ENCODE data around the gene LITAFD.
"Not testable (repeated sequence)": the region's sequence is repeated elsewhere in the genome, so short reads cannot be mapped to it uniquely, and the experiment has no call there.

Gene LITAFD

DNA sequence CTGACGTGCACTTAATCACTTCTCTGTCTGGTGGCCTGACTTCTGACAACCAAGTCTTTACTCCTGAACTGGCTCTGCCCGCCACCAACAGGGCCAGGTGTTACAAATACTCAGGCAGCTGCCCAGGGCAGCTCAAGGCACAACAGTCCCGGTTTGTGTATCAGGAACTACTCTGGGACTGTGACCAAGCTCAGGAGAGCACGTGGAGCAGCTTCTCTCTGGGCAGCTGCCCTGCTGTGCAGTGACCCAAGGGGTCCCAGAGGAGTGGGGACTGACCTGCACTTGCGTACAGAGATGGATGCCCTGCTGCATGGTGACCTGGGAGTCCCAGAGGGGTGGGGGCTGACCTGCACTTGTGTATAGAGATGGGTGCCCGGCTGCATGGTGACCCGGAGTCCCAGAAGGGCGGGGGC is 21.9 kb downstream of the LITAFD start:
- peak overlapping the region; percentile 37 for H3K27ac Mint-ChIP-seq
- H3K4me3 Mint-ChIP-seq: no peak overlapping the region
- peaks cover 12% of the 10 kb centered on the region for H3K4me1 Mint-ChIP-seq
- no peaks in the 10 kb centered on the region for H3K9me3 Mint-ChIP-seq
- peaks cover 81% of the 10 kb centered on the region for H3K36me3 Mint-ChIP-seq
- CTCF ChIA-PET: interaction anchor here (0.9 to 1.5 kb wide), 2 partner anchors 32 to 105 kb away, joined by 4 read pairs; no protein-coding TSS in a partner anchor
- no peaks in the 10 kb centered on the region for H3K27me3 Mint-ChIP-seq
- no peak for DNase-seq

DNA sequence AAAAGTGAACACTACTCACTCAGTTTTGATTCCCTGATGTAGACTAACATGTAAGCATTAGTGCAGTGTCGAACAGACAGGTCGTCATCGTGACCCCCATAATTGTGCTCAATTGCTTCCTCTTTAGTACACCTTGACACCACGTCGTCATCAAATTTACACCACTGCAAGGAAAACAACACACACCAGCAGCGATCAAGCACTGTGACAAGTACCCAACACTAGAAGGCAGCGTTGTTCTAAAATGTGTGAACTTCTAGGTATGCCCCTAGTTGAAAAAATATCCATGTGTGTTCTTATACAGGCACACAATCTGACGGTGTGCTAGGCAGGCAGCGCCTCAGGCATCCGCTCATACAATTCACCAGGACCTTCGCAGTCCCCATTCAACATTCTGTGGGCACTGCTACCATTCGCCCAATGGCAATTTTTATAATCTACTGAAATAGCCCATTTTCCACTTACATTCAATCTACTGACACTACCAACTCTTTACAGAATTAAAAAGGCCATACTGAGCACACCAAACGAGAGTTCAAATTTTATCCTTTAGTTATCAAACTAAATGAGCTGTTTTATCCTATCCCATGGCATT is 23.1 kb downstream of the LITAFD start:
- no peaks in the 10 kb centered on the region for H3K9me3 Mint-ChIP-seq
- peaks cover 23% of the 10 kb centered on the region for H3K4me1 Mint-ChIP-seq
- H3K4me3 Mint-ChIP-seq: no peak overlapping the region
- no peaks in the 10 kb centered on the region for H3K27me3 Mint-ChIP-seq
- peaks cover 75% of the 10 kb centered on the region for H3K36me3 Mint-ChIP-seq
- CTCF ChIA-PET: interaction anchor here (1.0 to 1.6 kb wide), 2 partner anchors 31 to 103 kb away, joined by 3 to 8 read pairs; no protein-coding TSS in a partner anchor
- no peak overlapping the region for H3K27ac Mint-ChIP-seq
- DNase-seq: peak; percentile 38

DNA sequence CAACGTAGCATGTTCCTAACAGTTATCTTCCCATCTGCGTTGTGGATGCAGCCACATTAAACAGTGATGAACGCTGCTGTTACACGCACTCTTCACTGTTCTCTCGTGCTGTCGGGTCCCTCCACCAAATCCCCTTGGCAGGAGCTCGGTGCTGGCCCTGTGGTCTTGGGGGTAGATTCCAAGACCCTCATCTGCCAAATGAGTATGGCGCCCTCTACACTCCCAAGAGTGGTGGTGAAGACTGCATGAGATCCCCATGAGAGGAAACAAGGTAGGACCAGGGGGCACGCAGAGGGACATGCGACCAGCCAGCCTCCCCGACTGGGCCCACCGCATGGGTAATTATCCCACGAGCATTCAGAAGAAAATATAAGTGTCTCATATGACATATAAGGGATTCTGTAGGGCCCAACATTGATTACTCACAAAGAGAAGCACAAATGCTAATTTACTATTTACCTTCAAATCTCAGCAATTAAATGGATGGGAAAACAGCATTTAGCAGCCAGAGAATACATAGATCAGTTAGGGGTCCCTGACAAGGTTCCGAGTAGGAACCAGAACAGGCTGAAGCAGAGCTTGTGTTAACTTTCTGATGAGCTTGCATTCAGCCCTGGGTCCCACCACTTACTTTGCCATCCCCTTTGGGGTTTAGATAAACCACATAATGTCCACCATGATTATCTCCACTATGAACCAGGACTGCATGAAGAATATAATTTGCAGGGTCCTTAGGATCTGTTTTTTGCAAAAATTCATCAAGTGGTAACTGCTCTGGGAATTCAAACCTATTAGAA is 23.8 kb downstream of the LITAFD start:
- peaks cover 30% of the 10 kb centered on the region for H3K4me1 Mint-ChIP-seq
- H3K4me3 Mint-ChIP-seq: no peak overlapping the region
- CTCF ChIA-PET: interaction anchor here (1.0 to 1.6 kb wide), 2 partner anchors 31 to 103 kb away, joined by 3 to 8 read pairs; no protein-coding TSS in a partner anchor
- H3K27me3 Mint-ChIP-seq: no peaks in the 10 kb centered on the region
- no peak for DNase-seq
- peaks cover 75% of the 10 kb centered on the region for H3K36me3 Mint-ChIP-seq
- no peaks in the 10 kb centered on the region for H3K9me3 Mint-ChIP-seq
- H3K27ac Mint-ChIP-seq: no peak overlapping the region

DNA sequence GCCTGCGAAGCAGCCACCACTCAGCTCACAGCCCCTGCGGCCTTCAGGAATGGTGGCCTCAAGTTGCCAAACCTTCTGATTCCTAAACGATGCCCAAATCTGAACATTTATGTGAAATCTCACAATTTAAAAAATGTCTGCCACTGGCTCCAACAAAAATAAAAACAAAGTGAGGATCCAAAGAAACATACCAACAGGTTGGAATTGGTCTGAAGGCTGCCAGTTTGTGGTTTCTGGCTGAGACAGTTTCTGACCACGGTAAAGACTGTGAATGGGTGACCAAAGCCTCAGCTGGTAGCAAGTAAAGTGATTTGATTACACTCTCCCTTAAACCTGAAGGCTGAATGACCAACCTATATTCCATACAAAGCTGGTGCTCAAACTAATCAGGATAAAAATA is 24.9 kb downstream of the LITAFD start:
- H3K36me3 Mint-ChIP-seq: peaks cover 75% of the 10 kb centered on the region
- peaks cover 39% of the 10 kb centered on the region for H3K4me1 Mint-ChIP-seq
- peak overlapping the region; percentile 3 for H3K27ac Mint-ChIP-seq
- CTCF ChIA-PET: no interaction called here
- no peaks in the 10 kb centered on the region for H3K9me3 Mint-ChIP-seq
- DNase-seq: no peak
- H3K27me3 Mint-ChIP-seq: no peaks in the 10 kb centered on the region
- no peak overlapping the region for H3K4me3 Mint-ChIP-seq

DNA sequence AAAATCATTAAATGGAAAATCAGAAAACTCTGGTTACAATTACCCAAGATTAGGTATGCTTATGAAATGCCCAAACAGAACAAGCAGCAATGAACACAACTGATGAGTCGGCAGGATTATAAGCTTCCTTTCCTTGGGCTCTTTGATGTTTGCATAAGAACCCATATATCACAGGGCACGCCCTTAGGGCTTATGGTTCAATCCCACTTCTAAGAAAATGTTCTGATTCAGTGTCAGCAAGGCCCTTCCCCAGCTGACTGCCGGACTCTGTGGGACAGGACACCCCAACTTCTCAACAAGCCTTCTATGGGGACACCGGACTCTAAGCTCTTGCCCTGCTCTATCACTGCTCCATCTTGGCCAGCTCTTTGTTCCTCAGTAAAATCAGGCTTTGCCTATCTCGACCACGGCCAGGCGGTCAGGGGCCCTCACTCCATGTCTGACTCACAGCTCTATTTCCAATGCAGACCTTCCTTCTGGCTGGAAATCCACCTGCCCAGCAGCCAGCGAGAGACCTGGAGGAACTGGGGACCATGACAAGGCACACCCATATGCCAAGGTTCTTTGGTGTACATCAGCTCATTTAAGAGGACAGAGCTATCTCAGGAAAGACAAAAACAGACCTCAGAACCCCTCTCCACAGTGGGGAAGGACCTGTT is 26.8 kb downstream of the LITAFD start:
- Mint-ChIP-seq H3K27ac (peak overlapping the region; percentile 71), H3K4me3 (no peak overlapping the region), H3K9me3 (no peaks in the 10 kb centered on the region), H3K4me1 (peaks cover 50% of the 10 kb centered on the region), H3K27me3 (no peaks in the 10 kb centered on the region), H3K36me3 (peaks cover 75% of the 10 kb centered on the region)
- CTCF ChIA-PET: interaction anchor here (0.6 to 2.0 kb wide), 4 partner anchors 26 to 100 kb away, joined by 3 to 9 read pairs (median 4); partner anchors contain the start of gene LITAFD
- no peak for DNase-seq

DNA sequence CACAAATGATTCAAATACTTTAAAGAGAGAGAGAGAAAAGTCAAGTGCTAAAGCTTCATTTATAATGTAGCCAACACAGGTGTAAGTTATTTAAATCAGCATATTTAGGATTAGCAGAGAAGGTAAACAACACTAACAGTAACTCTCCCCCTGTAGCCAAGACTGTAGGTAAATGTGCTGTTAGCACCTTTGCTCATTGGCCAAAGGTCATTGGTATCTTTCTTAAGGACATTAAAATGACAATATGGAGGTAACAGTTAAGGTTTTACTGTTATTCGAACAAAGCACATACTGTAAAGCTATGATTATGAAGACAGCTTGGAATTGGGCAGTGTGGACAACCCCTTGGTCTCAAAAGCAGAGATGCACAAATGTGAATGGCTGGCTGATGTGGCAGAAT is 28.7 kb downstream of the LITAFD start:
- peaks cover 65% of the 10 kb centered on the region for H3K4me1 Mint-ChIP-seq
- peak overlapping the region; percentile 50 for H3K27ac Mint-ChIP-seq
- H3K36me3 Mint-ChIP-seq: peaks cover 76% of the 10 kb centered on the region
- no peaks in the 10 kb centered on the region for H3K9me3 Mint-ChIP-seq
- no peak overlapping the region for H3K4me3 Mint-ChIP-seq
- CTCF ChIA-PET: interaction anchor here (1.2 to 2.2 kb wide), 2 partner anchors 25 to 98 kb away, joined by 4 to 9 read pairs; no protein-coding TSS in a partner anchor
- H3K27me3 Mint-ChIP-seq: no peaks in the 10 kb centered on the region
- DNase-seq: no peak

DNA sequence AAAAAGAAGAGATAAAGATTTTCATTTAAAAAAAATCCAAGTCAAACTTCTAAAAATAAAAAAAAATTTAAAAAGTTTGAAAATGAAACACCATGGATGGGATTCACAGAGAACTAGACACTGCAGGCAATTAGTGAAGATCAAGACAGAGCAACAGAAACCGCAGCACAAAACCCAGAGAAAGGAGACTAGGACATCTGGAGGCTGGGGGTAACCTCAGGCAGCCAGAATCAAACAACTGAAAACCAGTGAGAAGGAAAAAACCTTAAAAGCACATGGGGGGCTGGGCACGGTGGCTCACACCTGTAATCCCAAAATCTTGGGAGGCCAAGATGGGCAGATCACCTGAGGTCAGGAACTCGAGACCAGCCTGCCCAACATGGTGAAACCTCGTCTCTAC is 30.6 kb downstream of the LITAFD start:
- no peak for DNase-seq
- Mint-ChIP-seq H3K4me3 (no peak overlapping the region), H3K27ac (no peak overlapping the region), H3K27me3 (no peaks in the 10 kb centered on the region), H3K4me1 (peaks cover 85% of the 10 kb centered on the region), H3K36me3 (peaks cover 84% of the 10 kb centered on the region), H3K9me3 (no peaks in the 10 kb centered on the region)
- CTCF ChIA-PET: interaction anchor here (1.1 kb wide), 1 partner anchor 23 kb away, joined by 3 read pairs; no protein-coding TSS in a partner anchor

DNA sequence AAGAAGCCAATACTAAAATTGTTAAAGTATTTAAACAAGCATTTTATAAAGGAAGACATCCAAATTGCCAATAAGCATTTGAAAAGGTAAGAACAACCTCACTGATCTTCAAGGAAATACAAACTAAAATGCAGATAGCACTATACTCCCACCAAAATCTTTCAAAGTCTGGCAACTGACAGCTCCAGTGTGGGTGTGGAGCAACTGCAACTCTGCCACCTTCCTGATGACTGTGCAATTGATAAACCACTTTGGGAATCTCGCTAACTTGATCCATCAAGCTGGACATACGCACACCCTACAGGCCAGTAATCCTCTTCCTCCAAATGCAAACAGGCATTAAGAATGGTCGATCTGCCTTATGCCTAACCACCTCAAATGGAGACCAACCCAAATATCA is 31.9 kb downstream of the LITAFD start:
- no peaks in the 10 kb centered on the region for H3K9me3 Mint-ChIP-seq
- peaks cover 84% of the 10 kb centered on the region for H3K4me1 Mint-ChIP-seq
- no peak for DNase-seq
- no peaks in the 10 kb centered on the region for H3K27me3 Mint-ChIP-seq
- CTCF ChIA-PET: interaction anchor here (1.9 kb wide), 1 partner anchor 22 kb away, joined by 8 read pairs; no protein-coding TSS in a partner anchor
- H3K27ac Mint-ChIP-seq: peak overlapping the region; percentile 17
- H3K4me3 Mint-ChIP-seq: no peak overlapping the region
- peaks cover 81% of the 10 kb centered on the region for H3K36me3 Mint-ChIP-seq

DNA sequence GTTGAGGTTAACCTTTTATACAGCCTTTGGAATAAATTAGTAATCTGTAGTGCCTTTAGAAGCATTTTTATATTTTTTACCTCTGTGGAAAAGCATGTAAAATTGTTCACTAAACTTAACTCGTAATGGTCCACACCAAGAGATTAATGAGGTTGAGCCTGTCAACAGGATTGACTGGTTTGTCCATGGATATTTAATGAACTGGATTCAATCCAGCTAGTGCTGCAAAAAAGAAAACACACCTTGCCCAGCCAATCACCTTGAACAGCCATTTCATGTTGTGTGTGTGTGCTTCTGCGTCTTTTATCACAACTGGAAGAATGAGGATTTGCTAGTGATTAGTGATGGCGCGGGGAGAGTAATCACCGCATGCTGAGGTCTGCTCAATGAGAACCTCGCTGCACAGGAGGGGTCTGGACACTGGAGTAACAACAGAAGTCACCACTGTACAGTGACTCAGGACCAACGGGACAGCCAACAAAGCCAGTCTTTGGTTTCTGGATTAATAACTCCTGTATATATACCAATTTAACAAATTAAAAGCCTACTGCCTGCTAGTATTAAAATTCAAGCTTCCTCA is 33.7 kb downstream of the LITAFD start:
- Mint-ChIP-seq H3K27ac (peak overlapping the region; percentile 43), H3K36me3 (peaks cover 84% of the 10 kb centered on the region), H3K9me3 (no peaks in the 10 kb centered on the region), H3K4me1 (peaks cover 86% of the 10 kb centered on the region), H3K4me3 (no peak overlapping the region), H3K27me3 (no peaks in the 10 kb centered on the region)
- no peak for DNase-seq
- CTCF ChIA-PET: interaction anchor here (0.7 to 1.9 kb wide), 3 partner anchors 21 to 93 kb away, joined by 3 to 8 read pairs (median 3); no protein-coding TSS in a partner anchor

DNA sequence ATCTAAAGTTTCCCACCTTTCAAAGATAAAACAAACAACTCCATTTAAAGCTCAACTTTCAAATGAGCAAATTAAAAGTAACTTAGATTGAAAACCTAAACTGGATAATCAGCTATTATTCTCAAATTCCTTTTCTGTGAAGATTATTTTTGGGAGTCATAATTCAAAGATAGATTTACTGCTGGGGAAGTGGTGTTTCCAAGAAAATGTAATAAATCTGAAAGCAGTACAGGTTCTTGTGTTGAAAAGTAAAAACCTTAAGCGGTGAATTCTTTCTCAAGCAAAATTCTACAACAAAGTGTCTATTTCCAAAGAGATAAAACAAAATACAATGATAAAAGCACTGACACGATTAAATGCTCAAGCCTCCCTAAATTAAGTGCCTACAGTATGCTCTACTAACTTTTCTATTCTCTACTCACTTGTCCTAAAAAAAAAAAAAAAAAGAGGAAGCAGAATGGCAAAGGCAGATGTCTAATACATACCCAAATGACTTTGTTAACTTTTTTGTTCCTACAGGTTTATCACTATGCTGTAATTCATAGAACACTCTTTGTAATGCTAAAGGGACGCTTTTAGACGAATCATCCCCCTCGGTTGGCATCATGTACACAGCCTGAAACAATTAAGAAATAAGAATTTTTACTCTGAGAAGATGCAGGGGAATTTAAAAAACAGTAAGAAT is 34.5 kb downstream of the LITAFD start:
- no peak overlapping the region for H3K4me3 Mint-ChIP-seq
- no peaks in the 10 kb centered on the region for H3K9me3 Mint-ChIP-seq
- CTCF ChIA-PET: interaction anchor here (0.8 to 1.1 kb wide), 2 partner anchors 14 to 92 kb away, joined by 3 to 4 read pairs; no protein-coding TSS in a partner anchor
- H3K36me3 Mint-ChIP-seq: peaks cover 84% of the 10 kb centered on the region
- no peaks in the 10 kb centered on the region for H3K27me3 Mint-ChIP-seq
- peak overlapping the region; percentile 58 for H3K27ac Mint-ChIP-seq
- H3K4me1 Mint-ChIP-seq: peaks cover 86% of the 10 kb centered on the region
- no peak for DNase-seq

DNA sequence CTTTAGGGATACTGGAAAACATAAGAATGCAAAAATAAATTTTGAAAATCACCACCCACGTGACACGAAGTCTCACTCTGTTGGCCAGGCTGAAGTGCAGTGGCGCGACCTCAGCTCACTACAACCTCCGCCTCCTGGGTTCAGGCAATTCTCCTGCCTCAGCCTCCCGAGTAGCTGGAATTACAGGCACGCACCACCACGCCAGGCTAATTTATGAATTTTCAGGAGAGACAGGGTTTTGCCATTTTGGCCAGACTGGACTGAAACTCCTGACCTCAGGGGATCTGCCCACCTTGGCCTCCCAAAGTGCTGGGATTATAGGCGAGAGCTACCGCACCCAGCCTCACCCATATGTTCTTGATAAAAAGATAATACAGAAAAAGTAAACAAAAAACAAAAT is 35.2 kb downstream of the LITAFD start:
- H3K27me3 Mint-ChIP-seq: not testable (repeated sequence)
- Mint-ChIP-seq H3K36me3 (peaks cover 84% of the 10 kb centered on the region), H3K4me1 (peaks cover 86% of the 10 kb centered on the region)

DNA sequence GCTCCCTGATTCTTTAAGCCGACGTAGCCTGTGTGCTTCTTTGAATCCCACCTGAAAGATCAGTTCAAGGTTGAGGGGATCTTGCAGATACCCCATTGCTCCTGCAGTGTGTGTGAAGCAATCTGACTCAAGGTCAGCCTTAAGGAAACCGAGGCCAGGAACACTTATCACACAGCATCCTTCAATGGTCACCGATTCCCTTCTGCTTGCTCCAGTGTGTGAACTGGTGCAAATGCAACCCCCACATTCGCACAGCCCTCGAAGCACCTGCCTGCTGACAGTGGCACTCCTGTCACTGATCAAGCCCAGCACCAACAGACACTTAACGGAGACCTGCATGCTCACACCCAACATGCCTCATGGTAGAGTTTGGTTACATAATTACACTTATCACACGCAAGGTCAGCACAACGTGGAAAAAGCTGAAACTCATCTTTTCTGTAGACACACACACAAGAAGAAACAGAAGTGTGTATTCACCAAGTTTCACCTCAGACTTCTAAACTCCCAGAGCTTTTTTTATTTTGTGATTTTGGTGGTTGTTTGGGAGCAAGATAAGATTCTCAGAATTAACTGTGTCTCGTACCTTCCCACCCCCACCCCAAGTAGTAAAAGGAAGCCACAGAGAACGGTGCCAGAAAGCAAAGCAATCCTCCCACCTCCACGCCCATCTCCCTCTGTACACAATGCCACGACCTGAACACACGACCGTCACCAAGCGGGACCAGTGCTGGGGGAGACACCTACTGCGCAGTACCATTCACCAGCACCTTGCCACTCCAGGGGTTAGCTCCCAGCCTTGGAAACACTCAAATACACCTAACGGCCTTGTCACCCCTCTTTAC is 37.2 kb downstream of the LITAFD start:
- no peaks in the 10 kb centered on the region for H3K27me3 Mint-ChIP-seq
- H3K9me3 Mint-ChIP-seq: no peaks in the 10 kb centered on the region
- peaks cover 84% of the 10 kb centered on the region for H3K36me3 Mint-ChIP-seq
- peak overlapping the region; percentile 38 for H3K4me3 Mint-ChIP-seq
- H3K4me1 Mint-ChIP-seq: peaks cover 86% of the 10 kb centered on the region
- H3K27ac Mint-ChIP-seq: peak overlapping the region; percentile 89
- DNase-seq: peak; percentile 44
- CTCF ChIA-PET: interaction anchor here (1.5 to 2.4 kb wide), 2 partner anchors 17 to 89 kb away, joined by 7 to 10 read pairs; no protein-coding TSS in a partner anchor

More for the DNA sequence above, 35.2 kb downstream of the LITAFD start:
- CTCF ChIA-PET: interaction anchor here (1.7 kb wide), 1 partner anchor 19 kb away, joined by 4 read pairs; no protein-coding TSS in a partner anchor
- H3K9me3 Mint-ChIP-seq, H3K27ac Mint-ChIP-seq, H3K4me3 Mint-ChIP-seq, DNase-seq: not testable (repeated sequence)
